ENCODE measurements around the gene TBC1D20.

GRCh38 chr20:434661-435419 is 27.5 kb downstream of the TBC1D20 start:
- TF ChIP-seq CTCF (IDR thresholded peaks at IDR 0.05) (no peak), POLR2A (IDR thresholded peaks at IDR 0.05) (no peak)
